Cardiac muscle cell (in vitro differentiated cells and primary cell): Measurements from ENCODE around the gene CLEC4A. TPM values are rescaled to one million over a fixed set of nuclear protein-coding genes. Genes with fewer than 3 reads are reported as not detected.
"Not testable (repeated sequence)": the region's sequence is repeated elsewhere in the genome, so short reads cannot be mapped to it uniquely, and the experiment has no call there.

ENCODE experiments used
- DNase-seq, 2 donors: peaks; one replicate each; pipeline versions ENCODE4 v3.0.0 to v3.0.0-alpha.2; 2010 to 2017; ENCODE audit warnings: low read depth in 1 of 2, low spot score in 1 of 2
- H3K27ac ChIP-seq: fragments of 200-600 bp; sonication (generic); 2 replicates; pipeline ENCODE4 v1.5.1; 2016
- H3K27me3 ChIP-seq: fragments of 200-600 bp; sonication (generic); 2 replicates; pipeline ENCODE4 v1.6.0; 2016; ENCODE audit warnings: control low read depth
- H3K36me3 ChIP-seq: fragments of 200-600 bp; sonication (generic); 2 replicates; pipeline ENCODE4 v1.5.1; 2016; ENCODE audit warnings: control low read depth
- H3K4me1 ChIP-seq: fragments of 200-600 bp; sonication (generic); 2 replicates; pipeline ENCODE4 v1.8.1; 2017; ENCODE audit warnings: low read depth, mild to moderate bottlenecking, mixed run types
- H3K4me3 ChIP-seq: fragments of 200-600 bp; sonication (generic); 2 replicates; pipeline ENCODE4 v1.5.1; 2016; ENCODE audit warnings: mild to moderate bottlenecking
- H3K9me3 ChIP-seq: fragments of 200-600 bp; sonication (generic); 2 replicates; pipeline ENCODE4 v1.5.1; 2017; ENCODE audit warnings: low read depth, mild to moderate bottlenecking, control low read depth
- polyA plus RNA-seq: library from polyadenylated mRNA; unstranded; fragments of >200 nt; fragmentation: Nextera tagmentation; extraction: Ambion mirVana; gene quantifications from 2 replicates; pipeline ENCODE4 v1.2.1, GENCODE V29; 2016
- total RNA-seq: library from RNA; depleted of rRNA; stranded (reverse); fragments of >200 nt; gene quantifications from 2 replicates; pipeline ENCODE4 v1.2.3, GENCODE V29; 2016
- TF ChIP-seq, protein P1 (sequence below): IDR thresholded peaks from 2 replicates; pipeline ENCODE4 v1.5.1; 2012; ENCODE audit warnings: low read depth, mild to moderate bottlenecking, low read length

The CLEC4A gene
- total and polyA plus RNA-seq, 2 experiments from 2014 or later, result 0.65 to 1.8 TPM

DNA sequence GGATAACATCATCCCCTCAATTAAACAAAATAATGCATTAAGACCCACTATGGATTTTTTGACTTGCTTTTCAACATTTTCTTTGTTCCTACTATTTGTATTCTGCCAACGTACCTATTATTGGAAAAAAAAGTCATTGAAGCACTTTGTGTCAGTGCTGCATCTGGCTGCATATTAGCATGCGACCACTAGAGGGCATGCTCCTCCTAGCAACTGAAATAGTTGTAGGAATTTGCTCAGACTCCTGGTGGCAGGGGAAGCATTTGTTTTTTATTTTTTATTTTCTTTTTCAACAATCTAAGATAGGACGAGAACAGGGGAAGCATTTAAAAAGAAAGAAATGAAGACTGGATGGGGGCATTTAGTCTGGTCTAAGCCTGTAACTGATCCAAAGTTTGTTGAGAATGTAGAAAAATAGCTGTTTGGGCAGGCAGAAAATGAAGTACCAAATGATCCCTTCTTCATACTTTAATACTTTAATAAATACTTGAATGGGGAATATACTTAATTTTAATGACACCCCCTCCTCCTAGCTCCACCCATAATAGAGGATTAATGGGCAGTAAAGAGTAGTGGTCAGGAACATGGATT, 14.5 kb upstream of the CLEC4A start:
- Histone ChIP-seq H3K4me1 (no peaks in the 10 kb centered on the region), H3K27me3 (no peaks in the 10 kb centered on the region), H3K27ac (no peak overlapping the region), H3K36me3 (no peaks in the 10 kb centered on the region), H3K9me3 (no peaks in the 10 kb centered on the region), H3K4me3 (no peak overlapping the region)
- TF ChIP-seq, protein P1, sequence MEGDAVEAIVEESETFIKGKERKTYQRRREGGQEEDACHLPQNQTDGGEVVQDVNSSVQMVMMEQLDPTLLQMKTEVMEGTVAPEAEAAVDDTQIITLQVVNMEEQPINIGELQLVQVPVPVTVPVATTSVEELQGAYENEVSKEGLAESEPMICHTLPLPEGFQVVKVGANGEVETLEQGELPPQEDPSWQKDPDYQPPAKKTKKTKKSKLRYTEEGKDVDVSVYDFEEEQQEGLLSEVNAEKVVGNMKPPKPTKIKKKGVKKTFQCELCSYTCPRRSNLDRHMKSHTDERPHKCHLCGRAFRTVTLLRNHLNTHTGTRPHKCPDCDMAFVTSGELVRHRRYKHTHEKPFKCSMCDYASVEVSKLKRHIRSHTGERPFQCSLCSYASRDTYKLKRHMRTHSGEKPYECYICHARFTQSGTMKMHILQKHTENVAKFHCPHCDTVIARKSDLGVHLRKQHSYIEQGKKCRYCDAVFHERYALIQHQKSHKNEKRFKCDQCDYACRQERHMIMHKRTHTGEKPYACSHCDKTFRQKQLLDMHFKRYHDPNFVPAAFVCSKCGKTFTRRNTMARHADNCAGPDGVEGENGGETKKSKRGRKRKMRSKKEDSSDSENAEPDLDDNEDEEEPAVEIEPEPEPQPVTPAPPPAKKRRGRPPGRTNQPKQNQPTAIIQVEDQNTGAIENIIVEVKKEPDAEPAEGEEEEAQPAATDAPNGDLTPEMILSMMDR, result peak; percentile 97
- peak; percentile 82 to 83 for DNase-seq

DNA sequence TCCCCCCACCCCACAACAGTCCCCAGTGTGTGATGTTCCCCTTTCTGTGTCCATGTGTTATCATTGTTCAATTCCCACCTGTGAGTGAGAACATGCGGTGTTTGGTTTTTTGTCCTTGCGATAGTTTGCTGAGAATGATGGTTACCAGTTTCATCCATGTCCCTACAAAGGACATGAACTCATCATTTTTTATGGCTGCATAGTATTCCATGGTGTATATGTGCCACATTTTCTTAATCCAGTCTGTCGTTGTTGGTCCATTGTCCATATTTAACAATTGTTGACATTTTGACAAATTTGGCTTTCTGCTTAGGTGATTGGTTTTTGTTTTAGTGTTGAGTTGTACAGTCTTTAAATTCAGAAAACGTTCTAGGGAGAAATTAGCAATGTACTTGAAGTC, 10.3 kb upstream of the CLEC4A start:
- not testable (repeated sequence) for H3K9me3 ChIP-seq, H3K27me3 ChIP-seq, H3K36me3 ChIP-seq, H3K4me3 ChIP-seq, H3K27ac ChIP-seq, H3K4me1 ChIP-seq, DNase-seq

DNA sequence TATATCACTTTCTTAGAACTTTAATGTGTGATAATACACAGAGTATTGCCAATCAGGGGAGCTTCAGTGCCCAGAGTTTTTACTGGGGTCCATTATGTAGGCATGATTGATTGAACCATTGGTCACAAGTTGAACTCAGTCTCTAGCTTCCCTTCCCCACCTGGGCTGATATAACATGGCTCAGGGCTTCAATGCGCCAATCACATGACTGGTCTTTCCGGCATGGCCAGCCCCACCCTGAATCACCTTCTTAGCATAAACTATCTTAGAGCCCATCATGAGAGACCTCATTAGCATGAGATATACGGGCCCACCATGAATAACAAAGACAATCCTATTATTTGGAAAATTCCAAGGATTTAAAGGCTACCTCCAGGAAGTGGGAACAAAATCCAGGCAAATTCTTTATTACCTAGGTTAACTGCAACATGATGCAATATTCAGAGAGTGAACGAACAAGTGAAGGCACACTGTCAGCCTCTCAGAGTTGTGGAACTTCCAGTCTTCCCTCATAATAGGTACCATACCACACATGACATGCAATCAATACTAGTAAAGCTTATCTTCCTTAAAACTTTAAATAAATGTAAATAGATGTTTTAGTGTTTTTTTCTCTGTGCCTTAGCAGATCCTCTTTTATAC, 3.2 kb upstream of the CLEC4A start:
- Histone ChIP-seq H3K4me1 (no peaks in the 10 kb centered on the region), H3K27ac (no peak overlapping the region), H3K27me3 (no peaks in the 10 kb centered on the region), H3K9me3 (no peaks in the 10 kb centered on the region), H3K36me3 (no peaks in the 10 kb centered on the region), H3K4me3 (no peak overlapping the region)
- TF ChIP-seq, protein P1, result no peak
- no peak for DNase-seq

DNA sequence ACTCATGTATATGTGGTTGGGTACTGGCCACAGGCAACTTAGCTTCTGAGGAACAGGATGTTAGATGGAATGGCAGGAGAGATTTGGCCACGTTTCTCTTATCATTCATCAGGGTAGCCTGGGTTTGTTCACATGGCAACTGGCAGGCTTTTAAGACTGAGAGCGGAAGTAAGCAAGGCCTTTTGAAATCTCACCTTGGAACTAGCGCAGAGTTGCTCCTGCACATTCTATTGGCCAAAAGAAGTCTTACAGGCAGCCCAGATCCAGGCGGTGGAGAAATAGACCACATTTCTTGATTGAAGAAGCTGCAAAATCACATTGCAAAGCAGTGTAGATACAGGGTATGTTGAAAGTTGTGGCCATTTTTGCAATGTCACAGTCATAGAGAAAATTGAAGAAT, 3.7 kb downstream of the CLEC4A start:
- Histone ChIP-seq H3K27me3 (no peaks in the 10 kb centered on the region), H3K4me3 (no peak overlapping the region), H3K9me3 (no peaks in the 10 kb centered on the region), H3K27ac (no peak overlapping the region), H3K4me1 (no peaks in the 10 kb centered on the region), H3K36me3 (no peaks in the 10 kb centered on the region)
- TF ChIP-seq, protein P1, result no peak
- peak in 1 of 2 donors; percentile 4 for DNase-seq

DNA sequence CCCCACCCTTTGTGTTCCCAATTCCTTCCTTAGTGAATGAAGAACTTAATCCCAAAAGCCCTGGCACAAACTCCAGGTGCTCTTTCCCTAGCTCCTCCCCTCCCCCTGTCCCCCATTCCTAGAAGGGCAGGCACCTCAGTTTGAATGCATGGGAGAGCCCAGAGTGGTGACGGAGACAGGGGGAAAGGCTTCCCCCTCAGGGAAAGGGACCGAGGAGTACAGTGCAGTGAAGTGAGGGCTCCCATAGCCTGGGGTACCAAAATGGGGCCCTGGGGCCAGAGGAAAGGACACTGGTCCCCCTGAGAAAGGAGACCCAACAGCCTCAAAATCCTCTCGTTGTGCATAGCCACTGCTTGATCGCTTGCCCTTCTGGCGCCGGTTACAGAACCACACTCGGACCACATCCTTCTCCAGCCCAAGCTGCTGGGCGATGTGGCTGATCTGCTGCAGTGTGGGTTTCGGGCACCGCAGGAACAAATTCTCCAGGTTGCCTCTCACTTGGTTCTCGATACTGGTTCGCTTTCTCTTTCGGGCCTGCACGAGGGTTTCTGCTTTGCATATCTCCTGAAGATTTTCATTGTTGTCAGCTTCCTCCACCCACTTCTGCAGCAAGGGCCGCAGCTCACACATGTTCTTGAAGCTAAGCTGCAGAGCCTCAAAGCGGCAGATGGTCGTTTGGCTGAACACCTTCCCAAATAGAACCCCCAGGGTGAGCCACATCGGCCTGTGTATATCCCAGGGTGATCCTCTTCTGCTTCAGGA, 10.4 kb downstream of the CLEC4A start:
- H3K27ac ChIP-seq, DNase-seq, H3K4me3 ChIP-seq, H3K36me3 ChIP-seq, H3K27me3 ChIP-seq, H3K9me3 ChIP-seq, H3K4me1 ChIP-seq: not testable (repeated sequence)

DNA sequence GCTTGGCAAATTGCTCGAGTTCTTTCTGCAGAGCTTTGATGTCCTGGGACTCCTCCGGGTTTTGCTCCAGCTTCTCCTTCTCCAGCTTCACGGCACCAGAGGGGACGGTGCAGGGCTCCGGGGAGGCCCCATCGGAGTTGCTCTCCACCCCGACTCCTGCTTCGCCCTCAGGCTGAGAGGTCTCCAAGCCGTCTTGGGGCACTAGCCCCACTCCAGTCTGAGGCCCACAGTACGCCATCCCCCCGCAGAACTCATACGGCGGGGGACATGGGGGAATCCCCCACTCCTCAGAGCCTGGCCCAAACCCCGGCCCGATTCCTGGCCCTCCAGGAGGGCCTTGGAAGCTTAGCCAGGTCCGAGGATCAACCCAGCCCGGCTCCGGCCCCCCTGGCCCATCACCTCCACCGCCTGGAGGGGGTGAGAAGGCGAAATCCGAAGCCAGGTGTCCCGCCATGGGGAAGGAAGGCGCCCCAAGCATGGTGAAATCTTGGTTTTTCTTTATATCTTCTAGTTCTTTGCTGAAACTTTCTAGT, 11.0 kb downstream of the CLEC4A start:
- not testable (repeated sequence) for DNase-seq, H3K27ac ChIP-seq

DNA sequence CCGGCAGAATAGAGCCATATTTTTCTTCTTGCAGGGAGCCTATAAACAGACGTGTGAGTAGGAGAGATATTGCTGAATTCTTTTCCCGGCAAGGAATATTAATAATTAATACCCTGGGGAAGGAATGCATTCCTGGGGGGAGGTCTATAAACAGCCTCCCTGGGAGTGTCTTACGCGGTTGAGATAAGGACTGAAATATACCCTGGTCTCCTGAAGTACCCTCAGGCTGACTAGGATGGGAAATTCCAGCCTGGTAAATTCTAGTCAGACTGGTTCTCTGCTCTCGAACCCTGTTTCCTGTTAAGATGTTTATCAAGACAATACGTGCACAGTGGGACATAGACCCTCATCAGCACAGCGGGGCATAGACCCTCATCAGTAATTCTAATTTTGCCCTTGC, 18.2 kb downstream of the CLEC4A start:
- not testable (repeated sequence) for H3K27ac ChIP-seq, H3K36me3 ChIP-seq, H3K27me3 ChIP-seq, H3K9me3 ChIP-seq, H3K4me1 ChIP-seq, H3K4me3 ChIP-seq, DNase-seq

More for the DNA sequence above, 11.0 kb downstream of the CLEC4A start:
- H3K4me1 ChIP-seq, H3K36me3 ChIP-seq, H3K4me3 ChIP-seq, H3K9me3 ChIP-seq, H3K27me3 ChIP-seq: not testable (repeated sequence)
